ENCODE data around the gene MAPT. TPM values are rescaled to one million over a fixed set of nuclear protein-coding genes. Genes with fewer than 3 reads are reported as not detected.

The MAPT gene
- total and polyA plus RNA-seq, 2 of the 13 experiments (the other 11 are each of a cell fraction or from before 2014, with no cell fraction given), result 2.1 to 2.8 TPM

- Histone ChIP-seq H3K79me2 (ENCODE audit: insufficient read depth, low read length) (no peaks in the 10 kb centered on the region), H4K20me1 (ENCODE audit: insufficient read depth, low read length) (peaks cover 4% of the 10 kb centered on the region; the same call in 1 of the 2 replicates), H3K27me3 (ENCODE audit: control insufficient read depth in 1 of 2, insufficient read depth in 2 of 2, low read length in 2 of 2) (peaks cover 2 to 33% of the 10 kb centered on the region in 2 experiments; a peak in 3 of 5 replicates), H3K4me1 (ENCODE audit: insufficient read depth, low read length) (no peaks in the 10 kb centered on the region), H3K36me3 (replicated peaks in 1 of 2; ENCODE audit: control insufficient read depth in 1 of 2, insufficient read depth in 2 of 2, low read length in 2 of 2) (no peaks in the 10 kb centered on the region), H2AFZ (ENCODE audit: low read length) (no peak overlapping the region), H3K4me3 (replicated peaks in 1 of 3; ENCODE audit: insufficient read depth in 1 of 3, low read depth in 2 of 3, low read length in 3 of 3) (no peak overlapping the region), H3K4me2 (ENCODE audit: low read depth, low read length) (no peak overlapping the region), H3K9ac (ENCODE audit: insufficient read depth, low read depth, low read length) (no peak overlapping the region), H3K9me3 (ENCODE audit: low read length) (no peaks in the 10 kb centered on the region), H3K27ac (ENCODE audit: extremely low read length, insufficient read depth, low read length) (no peak overlapping the region)
- no peak for TF ChIP-seq GRHL1 (CRISPR knock-in tag; conservative IDR thresholded peaks at IDR 0.05)
- no peak for TF ChIP-seq PRDM15 (CRISPR knock-in tag; IDR thresholded peaks at IDR 0.05)
- TF ChIP-seq MEF2D (CRISPR knock-in tag; IDR thresholded peaks at IDR 0.05), result no peak
- WGBS (ENCODE audit: low lambda C conversion rate), result 32% methylated on average over 9 of the region's 9 CpGs
- CTCF ChIA-PET (ENCODE audit: low intra/inter-chr PET ratio, low total read pairs), result interaction anchor here (2.7 kb wide), 1 partner anchor 213 kb away, joined by 29 read pairs; no protein-coding TSS in a partner anchor
- intact Hi-C loops (cut with micrococcal nuclease; ENCODE audit: unreplicated experiment), result loop anchor here (5.0 kb wide), 1 partner anchor 207 kb away; no protein-coding TSS in a partner anchor
- in situ Hi-C loops (cut with HindIII; ENCODE audit: extremely low pct_ligation_motif_present, low pct_unique_long_range_greater_than_20kb), result no loop called here
- DNase-seq (ENCODE audit: low spot score) (no peak), ATAC-seq (no peak), FAIRE-seq (no peak)
- POLR2A ChIA-PET, result no interaction called here
- no TSS peak for BruUV-seq (replicated peaks)
These were observed 40.1 kb upstream of the MAPT start for GRCh38 chr17:45854209-45854608.

Measured in HepG2 (cell line).